ENCODE measurements around the gene SLC37A1.

Gene SLC37A1

DNA sequence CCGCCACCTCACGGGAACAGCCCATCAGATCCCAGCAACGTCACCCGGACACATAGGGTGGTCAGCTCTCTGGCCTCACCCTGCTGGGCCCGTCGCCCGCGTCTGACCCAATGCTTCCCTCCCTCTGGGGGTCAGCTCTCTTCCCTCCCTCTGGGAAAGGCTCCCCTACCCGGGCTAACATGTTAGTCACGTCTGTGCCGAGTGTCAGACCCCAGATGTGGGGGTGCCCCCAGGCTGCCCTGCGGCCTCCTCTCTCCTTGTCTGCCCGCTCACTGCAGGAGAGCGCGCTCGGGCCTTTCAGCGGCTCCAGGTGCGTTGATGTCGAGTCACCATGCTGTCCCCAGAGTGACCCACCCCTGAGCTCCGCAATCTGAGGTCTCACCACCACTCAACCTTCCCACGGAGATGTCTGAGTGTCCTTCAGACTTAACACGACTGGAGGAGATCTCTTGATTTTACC, 34.3 kb downstream of the SLC37A1 start:
- Histone ChIP-seq H3K4me1 (ENCODE audit: control insufficient read depth, insufficient read depth, low read length) (no peaks in the 10 kb centered on the region), H3K4me3 (ENCODE audit: low read length) (no peak overlapping the region), H3K9ac (ENCODE audit: low read length) (no peak overlapping the region), H3K27me3 (replicated peaks; ENCODE audit: control insufficient read depth, insufficient read depth, low read length) (no peaks in the 10 kb centered on the region), H3K36me3 (ENCODE audit: control insufficient read depth, insufficient read depth, low read length, severe bottlenecking) (no peaks in the 10 kb centered on the region), H3K9me3 (ENCODE audit: control insufficient read depth, low read length) (peaks cover 4% of the 10 kb centered on the region)
- no peak for DNase-seq (ENCODE audit: low read depth)

DNA sequence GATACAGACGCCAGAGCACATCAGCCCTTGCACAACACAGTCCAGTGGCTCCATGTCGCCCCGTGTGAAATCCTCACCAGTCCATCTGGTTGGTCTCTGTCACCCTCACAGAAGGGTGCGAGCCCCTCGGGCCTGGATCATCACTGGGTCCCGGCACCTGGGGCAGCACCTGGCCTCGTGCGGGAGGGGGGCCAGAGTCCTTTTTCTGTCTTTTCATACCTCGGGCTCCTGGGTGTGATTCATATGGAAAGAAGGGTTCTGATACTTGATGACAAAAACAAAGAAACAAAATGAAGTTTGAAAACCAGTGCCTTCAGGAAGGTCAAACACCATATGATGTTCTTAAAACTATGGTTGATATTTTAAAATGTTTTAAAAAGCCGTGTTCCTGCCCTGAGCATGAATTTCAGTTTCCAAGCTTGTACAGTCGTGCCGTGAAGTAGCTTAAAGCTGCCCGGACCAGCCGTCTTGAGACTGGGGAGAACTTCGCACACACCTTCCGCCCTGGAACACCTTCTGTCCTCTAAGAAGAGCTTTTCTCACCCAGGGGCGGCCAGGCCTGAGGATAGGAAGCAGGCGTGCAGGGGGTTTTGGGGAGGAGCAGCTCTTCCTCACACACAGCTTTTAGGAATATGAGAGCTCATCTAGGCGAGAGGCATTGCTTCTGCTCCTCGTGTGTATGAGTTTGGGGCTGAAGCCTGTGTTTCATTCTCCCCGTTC, 35.2 kb downstream of the SLC37A1 start:
- DNase-seq (ENCODE audit: low read depth) = no peak
- H3K27me3 ChIP-seq (replicated peaks; ENCODE audit: control insufficient read depth, insufficient read depth, low read length) = no peaks in the 10 kb centered on the region
- no peaks in the 10 kb centered on the region for H3K36me3 ChIP-seq (ENCODE audit: control insufficient read depth, insufficient read depth, low read length, severe bottlenecking)
- H3K4me1 ChIP-seq (ENCODE audit: control insufficient read depth, insufficient read depth, low read length) = no peaks in the 10 kb centered on the region
- H3K9me3 ChIP-seq (ENCODE audit: control insufficient read depth, low read length) = peaks cover 4% of the 10 kb centered on the region
- no peak overlapping the region for H3K9ac ChIP-seq (ENCODE audit: low read length)
- no peak overlapping the region for H3K4me3 ChIP-seq (ENCODE audit: low read length)

DNA sequence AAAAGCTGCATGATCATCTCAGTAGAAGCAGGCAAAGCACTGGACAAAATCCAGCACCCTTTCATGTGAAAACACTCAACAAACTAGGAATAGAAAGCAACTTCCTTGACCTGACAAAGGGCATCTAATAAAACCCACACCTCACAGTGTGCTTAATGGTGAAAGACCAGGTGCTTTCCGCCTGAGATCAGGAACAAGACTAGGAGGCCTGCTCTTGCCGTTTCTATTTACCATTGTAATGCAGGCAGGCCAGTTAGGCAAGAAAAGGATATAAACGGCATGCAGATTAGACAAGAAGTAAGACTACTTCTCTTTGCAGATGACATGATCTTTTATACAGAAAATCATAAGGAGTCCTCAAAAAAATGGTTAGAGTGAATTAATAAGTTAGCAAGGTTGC, 37.2 kb downstream of the SLC37A1 start:
- Histone ChIP-seq H3K9me3 (ENCODE audit: control insufficient read depth, low read length) (peaks cover 4% of the 10 kb centered on the region), H3K27me3 (replicated peaks; ENCODE audit: control insufficient read depth, insufficient read depth, low read length) (no peaks in the 10 kb centered on the region), H3K4me3 (ENCODE audit: low read length) (no peak overlapping the region), H3K9ac (ENCODE audit: low read length) (no peak overlapping the region), H3K36me3 (ENCODE audit: control insufficient read depth, insufficient read depth, low read length, severe bottlenecking) (no peaks in the 10 kb centered on the region), H3K4me1 (ENCODE audit: control insufficient read depth, insufficient read depth, low read length) (no peaks in the 10 kb centered on the region)
- no peak for DNase-seq (ENCODE audit: low read depth)

DNA sequence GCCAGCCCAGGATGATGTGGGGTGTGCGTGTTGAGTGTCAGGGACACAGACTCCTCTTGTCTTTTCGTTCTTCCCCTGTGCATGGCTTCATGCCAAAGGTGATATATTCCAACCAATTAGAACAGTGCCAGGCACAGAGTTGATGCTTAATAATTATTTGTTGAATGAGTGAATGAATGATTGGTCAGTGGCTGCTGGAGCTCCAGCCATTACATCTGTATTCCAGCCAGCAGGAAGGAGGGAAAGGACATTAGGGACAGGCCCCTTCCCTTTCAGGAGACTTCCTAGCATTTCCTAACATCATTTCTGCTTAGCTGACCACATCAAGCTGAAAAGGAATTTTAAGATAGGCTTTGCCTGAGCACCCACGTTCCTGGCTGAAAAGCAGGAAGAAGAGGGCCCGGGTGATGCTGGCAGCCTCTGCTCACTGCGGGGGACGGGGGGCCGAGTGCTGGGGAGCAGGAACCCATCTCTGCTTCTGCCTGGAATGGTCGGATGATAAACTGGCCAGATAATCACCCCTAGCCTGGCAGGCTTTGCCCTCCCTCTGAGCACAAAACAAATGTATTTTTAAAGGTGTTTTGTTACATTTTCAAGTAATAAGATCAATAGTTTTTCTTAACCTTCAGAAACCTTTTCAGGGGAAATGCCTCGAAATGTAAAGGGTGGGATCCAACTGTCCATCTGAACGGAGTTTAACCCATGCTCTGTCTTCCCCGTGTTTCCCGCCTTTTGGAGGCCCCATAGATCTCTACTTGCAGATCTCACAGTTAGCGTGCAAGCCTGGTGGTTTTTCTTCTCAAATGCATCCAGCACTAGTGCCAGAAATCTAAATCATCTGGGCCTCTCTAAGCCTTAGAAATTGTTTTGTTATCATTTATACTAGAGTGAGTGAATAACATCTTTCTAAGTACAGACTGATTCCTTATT, 39.0 kb downstream of the SLC37A1 start:
- H3K27me3 ChIP-seq (replicated peaks; ENCODE audit: control insufficient read depth, insufficient read depth, low read length) = no peaks in the 10 kb centered on the region
- no peak for DNase-seq (ENCODE audit: low read depth)
- peaks cover 4% of the 10 kb centered on the region for H3K9me3 ChIP-seq (ENCODE audit: control insufficient read depth, low read length)

DNA sequence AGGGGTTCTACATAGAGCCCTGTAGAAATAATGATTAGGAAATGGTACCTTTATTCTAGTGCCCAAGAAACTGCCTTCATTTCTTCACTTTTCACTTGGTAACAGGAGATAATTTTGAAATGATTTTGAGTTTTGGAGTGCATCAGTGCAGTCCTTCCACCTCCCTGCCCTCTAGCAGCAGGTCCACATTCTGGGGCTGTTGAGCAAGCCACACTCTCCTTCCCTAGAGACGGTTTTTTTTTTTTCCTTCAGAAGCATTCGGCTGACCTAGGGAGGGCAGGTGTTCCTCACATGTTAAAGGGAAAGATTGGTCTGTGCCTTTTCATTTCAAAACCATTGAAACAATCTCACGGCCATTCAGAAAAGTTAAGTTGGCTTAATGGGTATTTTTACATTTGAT, 39.8 kb downstream of the SLC37A1 start:
- Histone ChIP-seq H3K9me3 (ENCODE audit: control insufficient read depth, low read length) (peaks cover 4% of the 10 kb centered on the region), H3K36me3 (ENCODE audit: control insufficient read depth, insufficient read depth, low read length, severe bottlenecking) (no peaks in the 10 kb centered on the region), H3K9ac (ENCODE audit: low read length) (no peak overlapping the region), H3K27me3 (replicated peaks; ENCODE audit: control insufficient read depth, insufficient read depth, low read length) (no peaks in the 10 kb centered on the region), H3K4me3 (ENCODE audit: low read length) (no peak overlapping the region), H3K4me1 (ENCODE audit: control insufficient read depth, insufficient read depth, low read length) (no peaks in the 10 kb centered on the region)
- DNase-seq (ENCODE audit: low read depth) = no peak

More for the DNA sequence above, 39.0 kb downstream of the SLC37A1 start:
- no peaks in the 10 kb centered on the region for H3K4me1 ChIP-seq (ENCODE audit: control insufficient read depth, insufficient read depth, low read length)
- no peaks in the 10 kb centered on the region for H3K36me3 ChIP-seq (ENCODE audit: control insufficient read depth, insufficient read depth, low read length, severe bottlenecking)
- H3K9ac ChIP-seq (ENCODE audit: low read length) = no peak overlapping the region
- H3K4me3 ChIP-seq (ENCODE audit: low read length) = no peak overlapping the region

DNA sequence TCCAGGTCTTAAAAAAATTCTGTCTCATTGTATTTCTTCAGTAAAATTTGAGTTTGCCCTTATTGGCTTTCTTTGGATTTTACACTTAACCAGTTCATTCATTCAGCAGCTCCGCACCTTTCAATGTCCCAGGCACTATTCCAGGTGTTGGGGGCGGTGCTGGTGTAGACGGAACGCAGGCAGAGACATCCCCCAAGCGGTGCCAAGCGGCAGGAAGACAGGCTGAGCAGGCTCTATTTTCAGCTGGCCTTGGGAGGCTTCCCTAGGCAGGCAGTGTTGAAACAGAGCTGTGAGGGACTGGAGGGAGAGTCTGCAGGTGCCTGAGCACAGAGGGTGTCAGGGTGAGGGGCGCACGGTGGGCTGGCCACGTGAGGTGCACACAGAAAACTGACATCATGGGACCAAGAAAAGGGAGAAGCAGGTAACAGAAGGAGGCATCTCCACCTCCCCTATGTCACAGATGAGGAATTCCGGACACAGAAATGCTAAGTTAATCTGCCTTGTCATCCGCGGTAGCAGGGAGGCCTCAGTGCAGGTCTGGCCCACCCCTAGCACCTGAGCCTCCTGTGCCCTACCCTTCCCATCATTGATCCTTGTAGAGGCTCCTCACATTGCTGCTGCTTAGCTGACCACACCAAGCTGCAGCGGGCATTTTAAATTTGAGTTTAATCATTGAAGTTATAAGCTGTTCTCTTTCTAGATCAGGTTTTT, 40.8 kb downstream of the SLC37A1 start:
- no peak for DNase-seq (ENCODE audit: low read depth)
- no peaks in the 10 kb centered on the region for H3K4me1 ChIP-seq (ENCODE audit: control insufficient read depth, insufficient read depth, low read length)
- H3K9me3 ChIP-seq (ENCODE audit: control insufficient read depth, low read length) = peaks cover 4% of the 10 kb centered on the region
- no peak overlapping the region for H3K9ac ChIP-seq (ENCODE audit: low read length)
- H3K36me3 ChIP-seq (ENCODE audit: control insufficient read depth, insufficient read depth, low read length, severe bottlenecking) = no peaks in the 10 kb centered on the region
- no peak overlapping the region for H3K4me3 ChIP-seq (ENCODE audit: low read length)
- H3K27me3 ChIP-seq (replicated peaks; ENCODE audit: control insufficient read depth, insufficient read depth, low read length) = no peaks in the 10 kb centered on the region

DNA sequence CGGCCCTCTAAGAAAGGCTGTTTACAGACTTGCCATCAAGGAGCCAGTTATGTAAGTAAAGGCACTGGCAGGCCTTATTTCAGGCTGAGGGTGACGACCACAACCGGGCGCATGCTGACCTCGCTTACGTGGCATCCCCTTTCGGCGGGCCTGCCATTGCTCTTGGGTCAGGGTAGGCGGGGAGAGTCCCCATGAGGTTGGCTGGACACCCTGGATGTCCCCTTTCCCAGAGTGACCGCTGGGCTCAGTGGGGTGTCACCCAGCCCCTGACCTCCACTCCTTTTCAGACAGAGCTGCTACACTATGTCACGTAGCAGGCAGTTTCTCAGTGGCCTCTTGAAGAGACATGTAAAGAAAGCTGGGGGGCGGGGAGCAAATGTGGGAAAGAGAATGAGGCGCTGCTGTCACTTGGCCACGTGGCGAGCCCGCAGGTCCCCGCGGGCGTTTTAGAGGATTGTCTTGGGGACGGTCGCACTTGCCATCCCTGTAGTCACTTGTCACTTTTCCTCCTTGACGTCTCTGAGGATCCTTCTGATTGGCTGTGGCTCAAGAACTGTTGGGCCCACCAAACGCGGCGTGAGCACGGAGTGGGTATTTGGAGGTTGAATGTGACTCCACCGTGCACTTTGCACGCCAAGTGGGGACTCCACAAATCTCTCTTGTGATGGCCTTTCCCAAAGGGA, 42.2 kb downstream of the SLC37A1 start:
- no peak overlapping the region for H3K9ac ChIP-seq (ENCODE audit: low read length)
- DNase-seq (ENCODE audit: low read depth) = no peak
- no peaks in the 10 kb centered on the region for H3K27me3 ChIP-seq (replicated peaks; ENCODE audit: control insufficient read depth, insufficient read depth, low read length)
- H3K36me3 ChIP-seq (ENCODE audit: control insufficient read depth, insufficient read depth, low read length, severe bottlenecking) = no peaks in the 10 kb centered on the region
- peaks cover 4% of the 10 kb centered on the region for H3K9me3 ChIP-seq (ENCODE audit: control insufficient read depth, low read length)
- H3K4me3 ChIP-seq (ENCODE audit: low read length) = no peak overlapping the region
- no peaks in the 10 kb centered on the region for H3K4me1 ChIP-seq (ENCODE audit: control insufficient read depth, insufficient read depth, low read length)

DNA sequence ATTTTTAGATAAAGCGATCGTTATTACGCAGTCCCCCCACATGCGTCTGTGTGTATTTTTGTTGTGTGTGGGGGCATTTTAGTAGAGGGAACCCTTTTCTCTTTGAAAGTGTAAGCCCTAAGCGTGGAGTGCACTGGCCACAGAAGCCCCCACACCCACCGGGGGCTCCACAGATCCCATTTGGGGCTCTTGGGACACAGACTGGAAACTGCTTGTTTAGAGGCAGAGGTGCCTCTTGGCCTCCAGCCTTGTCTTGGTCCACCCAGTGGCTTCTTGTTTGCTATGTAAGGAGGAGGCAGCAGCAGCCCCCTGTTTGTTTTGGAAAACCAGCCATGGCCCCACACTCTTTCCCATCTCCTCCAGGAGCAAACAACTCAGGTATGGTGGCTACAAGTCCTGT, 42.8 kb downstream of the SLC37A1 start:
- H3K9ac ChIP-seq (ENCODE audit: low read length) = no peak overlapping the region
- no peaks in the 10 kb centered on the region for H3K4me1 ChIP-seq (ENCODE audit: control insufficient read depth, insufficient read depth, low read length)
- H3K36me3 ChIP-seq (ENCODE audit: control insufficient read depth, insufficient read depth, low read length, severe bottlenecking) = no peaks in the 10 kb centered on the region
- no peaks in the 10 kb centered on the region for H3K27me3 ChIP-seq (replicated peaks; ENCODE audit: control insufficient read depth, insufficient read depth, low read length)
- peaks cover 4% of the 10 kb centered on the region for H3K9me3 ChIP-seq (ENCODE audit: control insufficient read depth, low read length)
- no peak for DNase-seq (ENCODE audit: low read depth)
- no peak overlapping the region for H3K4me3 ChIP-seq (ENCODE audit: low read length)

DNA sequence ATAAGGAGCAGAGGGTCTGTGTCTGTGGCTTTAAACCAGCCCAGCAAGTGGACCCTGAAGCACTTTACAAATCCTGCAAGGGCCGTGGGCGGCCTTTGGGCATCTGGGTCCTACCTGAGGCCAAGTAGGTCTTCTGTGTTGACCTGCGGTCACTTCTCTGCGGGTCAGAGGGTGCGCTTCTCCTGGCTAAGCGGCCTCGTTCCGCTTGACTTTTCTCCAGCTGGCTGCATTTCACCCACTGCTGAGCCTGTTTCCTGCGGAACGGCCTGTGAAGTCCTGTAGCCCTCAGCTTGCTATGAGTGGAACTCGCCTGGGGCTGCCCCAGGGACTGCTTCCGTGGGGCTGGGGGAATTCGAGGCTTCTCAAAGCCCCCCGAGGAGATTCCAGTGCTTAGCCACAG, 43.3 kb downstream of the SLC37A1 start:
- H3K4me3 ChIP-seq (ENCODE audit: low read length) = no peak overlapping the region
- DNase-seq (ENCODE audit: low read depth) = no peak
- H3K4me1 ChIP-seq (ENCODE audit: control insufficient read depth, insufficient read depth, low read length) = no peaks in the 10 kb centered on the region
- peaks cover 4% of the 10 kb centered on the region for H3K9me3 ChIP-seq (ENCODE audit: control insufficient read depth, low read length)
- H3K27me3 ChIP-seq (replicated peaks; ENCODE audit: control insufficient read depth, insufficient read depth, low read length) = no peaks in the 10 kb centered on the region
- no peak overlapping the region for H3K9ac ChIP-seq (ENCODE audit: low read length)
- no peaks in the 10 kb centered on the region for H3K36me3 ChIP-seq (ENCODE audit: control insufficient read depth, insufficient read depth, low read length, severe bottlenecking)

DNA sequence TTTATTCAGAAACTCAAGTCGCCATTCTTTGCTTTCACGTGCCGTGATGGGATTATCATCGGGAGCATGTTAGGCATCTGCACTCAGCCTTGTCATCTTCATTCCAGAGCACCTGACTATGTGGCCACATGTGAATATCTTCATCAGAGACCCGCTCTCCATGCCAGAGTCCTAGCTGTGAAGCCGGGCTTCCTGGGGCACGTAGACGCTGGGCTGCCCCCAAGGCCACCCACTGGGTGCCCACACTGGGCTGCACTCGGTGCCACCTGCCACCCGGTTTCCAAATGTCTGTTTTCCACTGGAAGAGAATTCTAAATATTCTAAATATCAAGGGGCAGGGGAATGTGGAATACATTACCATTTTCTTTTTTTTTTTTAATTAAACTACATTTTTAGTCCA, 43.8 kb downstream of the SLC37A1 start:
- Histone ChIP-seq H3K4me3 (ENCODE audit: low read length) (no peak overlapping the region), H3K4me1 (ENCODE audit: control insufficient read depth, insufficient read depth, low read length) (no peaks in the 10 kb centered on the region)

More for the DNA sequence above, 43.8 kb downstream of the SLC37A1 start:
- no peak for DNase-seq (ENCODE audit: low read depth)
- no peak overlapping the region for H3K9ac ChIP-seq (ENCODE audit: low read length)
- peaks cover 1% of the 10 kb centered on the region for H3K9me3 ChIP-seq (ENCODE audit: control insufficient read depth, low read length)
- no peaks in the 10 kb centered on the region for H3K36me3 ChIP-seq (ENCODE audit: control insufficient read depth, insufficient read depth, low read length, severe bottlenecking)
- no peaks in the 10 kb centered on the region for H3K27me3 ChIP-seq (replicated peaks; ENCODE audit: control insufficient read depth, insufficient read depth, low read length)

Data from adipocyte (in vitro differentiated cells).